HG03045 (cell line): Measurements from ENCODE around the gene ALDH3A1.

Experiments
- ATAC-seq: cut with Tn5 transposase; IDR thresholded peaks from one replicate; pipeline ENCODE4 v1.9.1; 2021; ENCODE audit warnings: mild to moderate bottlenecking, moderate library complexity; ENCODE audit not compliant: unreplicated experiment

ALDH3A1 gene

GRCh38 chr17:19742495-19742894, 5.6 kb downstream of the ALDH3A1 start:
- ATAC-seq = no peak

- no peak for ATAC-seq
These were observed 6.2 kb downstream of the ALDH3A1 start for GRCh38 chr17:19741832-19742457.

GRCh38 chr17:19740933-19741332, 7.2 kb downstream of the ALDH3A1 start:
- no peak for ATAC-seq

GRCh38 chr17:19739241-19740201, 8.6 kb downstream of the ALDH3A1 start:
- ATAC-seq = no peak

DNA sequence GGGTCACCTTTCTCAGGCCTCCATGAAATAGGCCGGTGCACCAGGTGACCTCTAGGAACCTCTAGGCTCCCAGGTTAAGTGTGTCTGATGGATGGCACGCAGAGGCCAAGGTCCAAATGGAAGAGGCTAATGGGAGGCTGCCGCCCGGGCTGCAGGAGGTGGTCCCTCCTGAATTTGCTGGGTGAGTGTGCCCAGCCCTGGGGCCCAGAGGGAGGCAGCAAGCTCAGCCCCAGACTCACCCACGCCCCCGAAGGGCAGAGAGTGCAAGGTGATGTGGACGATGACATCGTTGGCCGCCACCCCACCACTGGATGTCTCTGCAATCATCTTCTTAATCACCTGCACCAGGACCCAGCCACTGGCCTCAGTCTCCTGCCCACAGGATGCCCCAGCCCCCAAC, 9.3 kb downstream of the ALDH3A1 start:
- ATAC-seq = no peak

GRCh38 chr17:19738073-19738449, 10.0 kb downstream of the ALDH3A1 start:
- ATAC-seq = no peak

DNA sequence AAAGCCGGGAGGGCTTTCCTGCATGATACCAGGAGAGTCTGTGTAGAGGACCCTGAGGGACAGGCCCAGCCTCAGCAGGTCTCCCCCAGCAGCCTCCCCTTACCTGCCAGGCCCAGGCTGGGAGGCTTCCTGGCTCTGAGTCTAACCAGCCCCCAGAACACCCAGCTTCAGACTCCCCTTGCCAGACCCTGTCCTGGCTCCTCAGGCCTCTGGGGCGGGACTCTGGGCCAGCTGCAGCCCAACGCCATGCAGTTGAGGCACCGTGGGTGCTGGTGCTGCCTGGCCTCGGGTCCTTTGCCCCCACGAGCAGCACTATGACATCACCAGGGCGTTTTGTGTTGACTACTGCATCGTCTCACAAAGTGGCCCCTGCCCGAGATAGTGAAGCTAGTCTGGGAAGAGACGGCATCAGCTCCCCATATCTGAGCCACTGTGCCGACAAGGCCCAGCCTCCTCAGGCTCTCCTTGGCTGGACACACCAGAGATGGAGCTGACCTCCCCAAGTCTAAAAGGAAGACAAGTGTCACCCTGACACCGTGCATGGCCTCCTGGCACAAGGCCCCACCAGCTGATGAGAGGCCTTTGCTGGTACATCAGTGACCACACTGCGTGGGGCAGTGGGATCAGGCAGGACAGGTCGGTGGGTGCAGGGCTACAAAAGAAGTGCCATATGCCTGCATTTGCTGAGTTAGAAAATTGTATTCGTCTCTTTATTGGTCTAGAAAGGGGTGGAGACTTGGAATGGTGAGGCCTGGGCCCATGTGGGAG, 10.6 kb downstream of the ALDH3A1 start:
- no peak for ATAC-seq

- no peak for ATAC-seq
These were observed 12.0 kb downstream of the ALDH3A1 start for GRCh38 chr17:19736071-19736470.

- ATAC-seq = no peak
These were observed 14.1 kb downstream of the ALDH3A1 start for GRCh38 chr17:19733953-19734526.

DNA sequence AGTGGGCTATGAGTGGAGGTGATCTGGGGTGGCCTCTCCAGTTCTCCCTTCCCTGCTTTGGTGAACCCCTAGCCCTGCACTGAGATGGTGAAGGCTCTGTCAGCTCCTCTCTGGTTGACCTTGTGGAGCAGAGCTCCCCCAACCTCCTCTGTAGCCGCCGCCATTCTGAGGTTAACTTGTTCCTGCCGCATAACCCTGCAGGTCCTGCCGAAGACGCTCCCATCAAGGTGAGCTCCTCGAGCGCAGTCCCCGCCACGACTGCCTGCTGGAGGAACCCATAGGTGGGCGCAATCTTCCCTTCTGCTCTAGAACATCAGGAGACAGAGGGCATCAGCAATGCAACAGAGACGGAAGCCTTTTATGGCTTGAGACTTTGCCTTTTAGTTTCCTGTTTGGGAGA, 16.5 kb downstream of the ALDH3A1 start:
- ATAC-seq = no peak

GRCh38 chr17:19730843-19731242, 17.3 kb downstream of the ALDH3A1 start:
- no peak for ATAC-seq

- ATAC-seq = no peak
These were observed 18.2 kb downstream of the ALDH3A1 start for GRCh38 chr17:19729900-19730299.

DNA sequence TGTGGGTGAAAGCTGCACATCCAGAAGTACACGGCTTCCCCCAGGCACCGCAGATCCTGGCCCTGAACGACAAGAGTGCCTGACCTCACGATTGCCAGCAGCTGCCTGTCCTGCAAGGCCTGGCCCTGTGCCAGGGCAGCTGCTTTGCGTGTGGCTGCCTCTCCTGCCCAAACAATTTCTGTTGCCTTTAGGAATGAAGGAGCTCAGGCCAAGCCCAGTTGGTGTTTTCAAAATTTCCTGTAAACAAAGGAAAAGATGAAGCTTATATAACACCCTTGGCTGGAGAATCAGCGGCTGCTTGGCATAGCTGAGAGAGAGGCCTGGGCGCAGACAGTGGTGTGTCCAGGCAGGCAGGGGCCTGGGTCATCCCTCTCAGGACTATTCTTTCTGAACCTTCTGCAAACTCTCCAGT, 20.0 kb downstream of the ALDH3A1 start:
- no peak for ATAC-seq

DNA sequence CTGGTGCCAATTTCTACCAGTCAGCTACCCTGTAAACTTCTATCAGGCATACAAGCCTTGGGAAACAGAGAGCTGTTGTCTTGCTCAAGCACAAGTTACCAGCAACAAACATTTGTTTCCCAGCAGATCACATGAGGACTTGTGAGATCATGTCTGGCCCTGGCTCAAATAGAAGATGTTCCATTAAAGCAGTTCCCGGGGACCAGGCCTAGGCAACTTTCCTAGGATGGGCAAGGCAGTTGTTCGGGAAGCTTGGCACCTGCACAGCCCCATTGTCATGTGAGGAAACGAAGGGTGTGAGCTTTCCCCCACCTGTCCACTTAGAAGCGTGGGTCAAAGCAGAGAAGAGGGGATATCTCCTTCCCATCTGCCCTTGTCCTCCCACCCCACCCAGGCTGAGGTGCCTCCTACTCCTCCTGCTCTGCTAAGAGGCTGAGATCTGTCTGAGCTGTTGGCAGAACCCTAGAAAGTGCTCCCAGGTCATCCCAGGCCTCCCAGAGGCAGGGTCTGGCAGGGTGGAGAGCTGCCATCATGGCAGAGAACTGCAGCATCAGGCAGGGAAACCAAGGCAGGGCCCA, 20.5 kb downstream of the ALDH3A1 start:
- no peak for ATAC-seq

- ATAC-seq = no peak
These were observed 21.3 kb downstream of the ALDH3A1 start for GRCh38 chr17:19726631-19727376.

- no peak for ATAC-seq
These were observed 22.6 kb downstream of the ALDH3A1 start for GRCh38 chr17:19725486-19725885.

DNA sequence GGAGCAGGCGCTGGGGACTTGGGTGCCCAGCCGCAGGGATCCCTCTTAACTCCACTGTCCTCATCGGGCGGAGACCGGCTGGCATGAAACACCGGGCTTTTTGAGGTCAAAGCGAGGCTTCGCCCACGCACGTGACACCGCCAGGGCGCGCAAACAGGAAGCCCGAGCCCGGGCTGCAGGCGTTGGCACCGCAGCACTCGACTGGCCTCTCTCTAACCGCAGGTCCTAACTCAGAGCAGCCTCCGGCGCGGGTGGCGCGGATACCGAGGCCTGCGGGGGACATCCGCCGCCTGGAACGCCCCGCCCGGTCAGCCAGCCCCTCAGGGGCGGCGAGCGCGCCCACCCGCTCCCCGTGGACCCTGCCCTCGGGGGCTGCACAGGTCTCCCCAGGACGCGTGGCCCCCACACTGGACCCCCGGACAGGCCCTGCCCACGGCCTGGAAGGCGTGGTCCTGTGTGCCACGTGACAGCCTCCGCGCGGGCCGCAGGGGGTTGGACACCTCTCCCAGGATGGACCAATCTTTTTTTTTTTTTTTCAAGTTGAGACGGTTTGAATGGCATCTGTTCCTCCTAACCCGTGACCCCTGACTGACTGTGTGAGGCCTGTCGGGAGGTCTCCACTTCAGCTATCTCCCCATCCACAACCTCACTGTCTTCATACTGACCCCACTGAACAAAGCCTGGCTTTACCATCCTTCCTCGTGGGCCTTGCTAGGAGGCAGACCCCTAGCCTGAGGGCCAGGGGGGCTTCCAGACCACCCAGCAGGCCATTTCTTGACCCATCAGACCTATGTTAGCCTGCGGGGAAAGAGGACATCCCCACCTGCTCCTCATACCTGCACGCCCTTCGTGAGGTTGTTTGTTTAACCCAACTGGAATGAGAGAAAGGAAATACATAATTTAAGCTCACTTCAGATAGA, 23.3 kb downstream of the ALDH3A1 start:
- ATAC-seq = no peak

- no peak for ATAC-seq
These were observed 24.1 kb downstream of the ALDH3A1 start for GRCh38 chr17:19723964-19724363.
